GM23338 (cell line): ENCODE measurements around the gene LRRC47.

Experiments used
- CREB1 ChIP-seq: fragments of 250-450 bp; sonication (Bioruptor Pico); IDR thresholded peaks from 2 replicates; pipeline ENCODE4 v1.5.0; 2020; ENCODE audit warnings: low read depth, mild to moderate bottlenecking, moderate library complexity
- CTCF ChIP-seq, 2 experiments: fragments of 200-600 bp in 1 of 2; sonication (generic) in 1 of 2; conservative IDR thresholded peaks; 2 replicates each; pipeline versions ENCODE4 v1.5.1 to v1.6.1; 2016 to 2017; ENCODE audit warnings: antibody characterized with exemption in 2 of 2, low read depth in 2 of 2, mild to moderate bottlenecking in 2 of 2, moderate library complexity in 1 of 2
- EZH2 ChIP-seq: fragments of 200-600 bp; sonication (generic); IDR thresholded peaks from one replicate; pipeline ENCODE4 v1.8.0; 2017; ENCODE audit warnings: antibody characterized with exemption, mild to moderate bottlenecking, low read depth; ENCODE audit not compliant: unreplicated experiment
- POLR2AphosphoS5 ChIP-seq: IDR thresholded peaks from 2 replicates; pipeline ENCODE4 v1.6.1; 2016; ENCODE audit warnings: antibody characterized with exemption, low read depth
- TF ChIP-seq, protein P1 (sequence below): IDR thresholded peaks from one replicate; pipeline ENCODE4 v1.6.1; 2018; ENCODE audit warnings: antibody characterized with exemption; ENCODE audit not compliant: unreplicated experiment

DNA sequence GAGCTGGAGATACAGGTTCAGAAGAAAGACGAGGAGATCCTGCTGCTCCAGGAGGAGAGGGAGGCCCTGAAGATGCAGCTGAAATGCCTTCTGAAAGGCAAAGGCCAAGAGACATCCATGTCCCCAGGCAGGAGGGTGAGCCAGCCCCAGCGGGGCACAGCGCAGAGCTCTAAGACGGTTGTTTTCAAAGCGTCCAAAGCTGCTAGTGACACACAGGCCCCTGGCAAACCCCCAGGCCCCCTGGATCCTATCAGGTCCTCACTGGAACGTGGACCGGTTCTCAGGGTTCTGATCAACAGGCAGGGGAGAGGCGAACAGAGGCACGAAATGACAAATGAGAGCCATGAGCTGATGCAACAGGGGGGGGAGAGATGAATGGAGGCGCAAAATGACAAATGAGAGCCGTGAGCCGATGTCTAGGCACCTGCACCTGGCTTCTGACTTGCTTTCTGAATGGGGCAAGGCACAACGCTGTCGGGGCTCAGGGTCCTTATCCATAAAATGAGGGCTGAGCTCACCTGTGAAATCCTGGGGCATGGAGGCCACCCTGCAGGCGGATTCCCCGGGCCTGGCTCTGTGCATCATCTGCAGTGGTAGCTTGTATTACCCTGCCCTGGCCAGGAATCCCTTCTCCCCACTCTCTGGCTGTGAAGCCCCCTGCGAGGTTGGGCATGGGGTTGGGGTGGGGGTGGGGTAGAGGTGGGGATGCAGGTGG lies 34.8 kb downstream of the LRRC47 start:
- TF ChIP-seq POLR2AphosphoS5 (no peak), CTCF (conservative IDR thresholded peaks at IDR 0.05; ENCODE audit: low read depth in 2 of 2) (no peak), EZH2 (no peak), CREB1 (CRISPR knock-in tag) (no peak)
- TF ChIP-seq, protein P1, sequence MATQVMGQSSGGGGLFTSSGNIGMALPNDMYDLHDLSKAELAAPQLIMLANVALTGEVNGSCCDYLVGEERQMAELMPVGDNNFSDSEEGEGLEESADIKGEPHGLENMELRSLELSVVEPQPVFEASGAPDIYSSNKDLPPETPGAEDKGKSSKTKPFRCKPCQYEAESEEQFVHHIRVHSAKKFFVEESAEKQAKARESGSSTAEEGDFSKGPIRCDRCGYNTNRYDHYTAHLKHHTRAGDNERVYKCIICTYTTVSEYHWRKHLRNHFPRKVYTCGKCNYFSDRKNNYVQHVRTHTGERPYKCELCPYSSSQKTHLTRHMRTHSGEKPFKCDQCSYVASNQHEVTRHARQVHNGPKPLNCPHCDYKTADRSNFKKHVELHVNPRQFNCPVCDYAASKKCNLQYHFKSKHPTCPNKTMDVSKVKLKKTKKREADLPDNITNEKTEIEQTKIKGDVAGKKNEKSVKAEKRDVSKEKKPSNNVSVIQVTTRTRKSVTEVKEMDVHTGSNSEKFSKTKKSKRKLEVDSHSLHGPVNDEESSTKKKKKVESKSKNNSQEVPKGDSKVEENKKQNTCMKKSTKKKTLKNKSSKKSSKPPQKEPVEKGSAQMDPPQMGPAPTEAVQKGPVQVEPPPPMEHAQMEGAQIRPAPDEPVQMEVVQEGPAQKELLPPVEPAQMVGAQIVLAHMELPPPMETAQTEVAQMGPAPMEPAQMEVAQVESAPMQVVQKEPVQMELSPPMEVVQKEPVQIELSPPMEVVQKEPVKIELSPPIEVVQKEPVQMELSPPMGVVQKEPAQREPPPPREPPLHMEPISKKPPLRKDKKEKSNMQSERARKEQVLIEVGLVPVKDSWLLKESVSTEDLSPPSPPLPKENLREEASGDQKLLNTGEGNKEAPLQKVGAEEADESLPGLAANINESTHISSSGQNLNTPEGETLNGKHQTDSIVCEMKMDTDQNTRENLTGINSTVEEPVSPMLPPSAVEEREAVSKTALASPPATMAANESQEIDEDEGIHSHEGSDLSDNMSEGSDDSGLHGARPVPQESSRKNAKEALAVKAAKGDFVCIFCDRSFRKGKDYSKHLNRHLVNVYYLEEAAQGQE = no peak
